HG03442 (cell line): Measurements from ENCODE around the gene RCC1.
A peak's percentile ranks its signal among the peaks of the same experiment; 100 is the strongest.
"Not testable (repeated sequence)": the region's sequence is repeated elsewhere in the genome, so short reads cannot be mapped to it uniquely, and the experiment has no call there.

Experiments used
- ATAC-seq: cut with Tn5 transposase; IDR thresholded peaks from one replicate; pipeline ENCODE4 v1.9.1; 2021; ENCODE audit warnings: mild to moderate bottlenecking, moderate library complexity; ENCODE audit not compliant: unreplicated experiment

Gene RCC1

DNA sequence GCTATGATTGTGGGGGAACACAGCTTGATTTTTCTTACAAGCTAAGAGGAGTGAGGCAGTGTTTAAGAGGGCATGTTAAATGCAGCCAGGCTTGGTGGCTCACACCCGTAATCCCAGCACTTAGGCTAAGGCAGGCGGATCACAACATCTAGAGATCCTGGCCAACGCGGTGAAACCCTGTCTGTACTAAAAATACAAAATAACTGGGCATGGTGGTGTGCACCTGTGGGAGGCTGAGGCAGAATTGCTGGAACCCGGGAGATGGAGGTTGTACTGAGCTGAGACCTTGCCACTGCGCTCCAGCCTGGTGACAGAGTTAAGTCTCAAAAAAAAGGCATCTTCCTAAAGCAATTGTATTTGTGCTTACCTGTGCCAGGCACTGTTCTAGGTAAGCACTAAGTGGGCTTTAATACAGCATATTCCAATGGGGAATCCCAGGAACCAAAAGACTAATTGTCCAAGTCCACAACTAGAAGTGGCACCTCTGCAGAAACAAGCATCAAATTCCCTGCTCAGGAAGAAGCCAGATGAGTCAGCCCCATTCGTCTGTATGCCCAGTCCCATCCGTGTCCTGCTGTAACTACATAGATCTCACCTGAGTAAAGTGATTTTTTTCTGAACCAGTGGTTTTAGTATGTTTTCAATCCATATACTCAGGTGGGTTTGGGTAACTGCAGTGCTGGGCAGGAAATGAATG lies 4.6 kb downstream of the RCC1 start:
- no peak for ATAC-seq

DNA sequence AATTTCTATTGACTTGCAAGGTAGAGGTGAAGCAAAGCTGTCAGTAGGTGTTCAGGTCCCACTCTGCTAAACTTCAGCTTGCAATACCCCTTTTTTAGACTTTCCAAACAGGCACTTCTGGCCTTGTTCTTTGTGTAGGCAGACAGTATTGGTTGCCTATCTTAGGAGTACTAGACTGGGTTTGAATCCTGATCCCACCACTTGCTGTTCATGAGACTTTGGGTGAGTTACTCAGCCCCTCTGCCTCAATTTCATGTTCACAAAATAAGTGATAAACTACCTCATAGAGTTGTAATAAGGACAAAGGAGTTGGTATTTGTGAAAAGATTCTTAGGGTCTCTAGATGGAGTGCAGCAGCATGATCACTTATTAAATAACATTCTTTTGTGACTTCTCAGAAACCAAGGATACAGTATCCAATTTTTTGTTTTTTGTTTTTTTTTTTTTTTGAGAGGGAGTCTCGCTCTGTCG lies 5.2 kb downstream of the RCC1 start:
- no peak for ATAC-seq

DNA sequence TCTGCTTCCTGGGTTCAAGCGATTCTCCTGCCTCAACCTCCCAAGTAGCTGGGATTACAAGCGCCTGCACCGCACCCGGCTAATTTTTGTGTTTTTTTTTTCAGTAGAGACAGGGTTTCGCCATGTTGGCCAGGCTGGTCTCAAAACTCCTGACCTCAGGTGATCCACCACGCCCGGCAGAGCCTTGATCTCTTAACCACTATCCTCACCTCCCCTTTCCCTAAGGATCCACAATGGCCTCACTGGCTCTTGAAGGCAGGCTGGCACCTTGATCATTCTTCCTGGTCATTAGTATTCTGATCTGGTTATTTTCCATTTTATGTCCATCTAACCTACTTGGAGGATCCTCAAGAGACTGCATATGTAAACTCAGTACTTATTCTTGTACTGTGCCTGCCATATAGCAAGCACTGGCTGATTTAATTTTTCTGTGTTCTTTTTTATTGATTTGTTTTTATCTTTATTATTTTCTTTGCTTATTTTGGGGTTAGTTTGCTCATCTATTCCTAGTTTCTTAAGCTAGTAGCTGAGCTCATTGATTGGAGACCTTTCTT lies 6.3 kb downstream of the RCC1 start:
- no peak for ATAC-seq

DNA sequence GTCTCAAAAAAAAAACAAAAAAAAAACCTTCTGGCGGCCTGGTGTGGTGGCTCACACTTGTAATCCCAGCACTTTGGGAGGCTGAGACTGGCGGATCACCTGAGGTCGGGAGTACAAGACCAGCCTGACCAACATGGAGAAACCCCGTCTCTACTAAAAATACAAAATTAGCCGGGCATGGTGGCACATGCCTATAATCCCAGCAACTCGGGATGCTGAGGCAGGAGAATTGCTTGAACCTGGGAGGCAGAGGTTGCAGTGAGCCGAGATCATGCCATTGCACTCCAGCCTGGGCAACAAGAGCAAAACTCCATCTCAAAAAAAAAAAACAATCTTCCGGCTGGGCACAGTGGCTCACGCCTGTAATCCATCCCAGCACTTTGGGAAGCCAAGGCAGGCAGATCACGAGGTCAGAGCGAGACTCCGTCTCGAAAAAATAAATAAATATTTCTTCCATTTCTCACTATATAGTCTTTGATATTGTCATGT lies 8.6 kb downstream of the RCC1 start:
- ATAC-seq = not testable (repeated sequence)

DNA sequence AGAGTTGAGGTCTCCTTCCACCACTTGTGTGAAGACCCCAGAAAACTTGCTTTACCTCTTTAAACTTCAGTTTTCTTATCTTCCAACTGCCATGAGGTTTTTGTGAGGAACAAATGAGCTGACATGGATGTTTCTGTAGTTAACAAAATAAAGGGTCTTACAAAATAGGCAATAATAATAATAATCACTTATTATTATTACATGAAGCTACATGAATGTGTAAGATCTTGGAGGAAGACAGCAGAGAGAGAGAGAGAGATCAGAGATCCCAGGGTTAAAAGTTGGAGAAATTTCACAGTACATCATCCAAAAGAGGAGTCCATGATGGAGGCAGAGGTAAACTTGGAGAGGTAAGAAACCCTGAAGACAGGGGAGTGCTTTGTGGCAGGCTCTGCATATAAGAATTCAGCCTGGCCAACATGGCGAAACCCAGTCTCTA lies 10.7 kb downstream of the RCC1 start:
- ATAC-seq = no peak

DNA sequence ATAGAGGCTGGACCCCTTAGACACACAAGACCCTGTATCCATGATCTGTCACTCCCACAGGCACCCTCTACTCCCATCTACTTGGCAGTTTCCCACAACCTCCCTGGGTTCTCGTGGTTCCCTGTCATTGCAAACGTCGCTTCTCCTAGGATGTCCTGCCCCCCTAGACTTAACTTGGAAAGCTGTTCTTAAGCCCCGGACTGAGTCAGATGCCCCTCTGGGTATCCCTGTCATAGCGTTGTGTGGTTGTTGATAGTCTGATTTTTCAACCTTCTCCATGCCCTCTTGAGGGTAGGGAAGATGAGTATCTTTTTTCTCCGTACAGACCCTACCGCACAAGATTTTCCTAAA lies 11.8 kb downstream of the RCC1 start:
- ATAC-seq = no peak

DNA sequence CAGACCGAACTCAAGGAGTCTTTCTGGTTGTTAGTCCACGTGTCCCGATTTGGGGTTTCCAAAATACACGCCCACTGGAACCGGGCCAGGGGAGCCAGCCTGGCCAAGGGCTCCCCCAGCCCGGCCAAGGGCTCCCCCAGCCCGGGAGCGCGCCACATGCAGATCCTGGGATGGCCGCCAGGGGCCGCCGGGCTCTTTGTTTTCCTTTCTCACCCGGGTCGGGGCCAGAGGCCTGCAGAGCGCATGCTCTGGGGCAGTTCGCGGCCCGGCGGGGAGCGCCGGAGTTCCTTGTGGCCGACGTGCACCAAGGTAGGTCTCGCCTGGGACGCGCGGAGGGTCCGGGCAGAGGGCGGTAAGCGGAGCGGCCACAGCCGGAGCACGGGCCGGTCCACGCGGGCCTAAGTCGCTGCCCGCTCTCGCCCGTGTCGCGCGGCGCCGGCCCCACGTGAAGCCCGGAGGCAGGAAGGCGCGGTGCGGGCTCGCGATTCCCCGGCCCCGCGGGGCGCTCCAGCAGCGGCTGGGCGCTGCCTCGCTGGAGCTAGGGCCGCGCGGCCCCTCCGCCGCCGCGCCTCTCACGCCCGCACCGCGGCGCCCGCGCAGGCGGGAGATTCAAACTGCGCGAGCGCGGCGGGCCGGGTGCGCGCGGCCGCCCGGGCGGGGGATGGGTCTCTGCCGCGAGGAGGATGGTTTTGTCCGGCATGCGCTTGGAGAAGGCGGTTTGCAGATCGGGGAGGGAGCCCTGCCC lies 12.3 kb downstream of the RCC1 start:
- ATAC-seq = peak; percentile 71

DNA sequence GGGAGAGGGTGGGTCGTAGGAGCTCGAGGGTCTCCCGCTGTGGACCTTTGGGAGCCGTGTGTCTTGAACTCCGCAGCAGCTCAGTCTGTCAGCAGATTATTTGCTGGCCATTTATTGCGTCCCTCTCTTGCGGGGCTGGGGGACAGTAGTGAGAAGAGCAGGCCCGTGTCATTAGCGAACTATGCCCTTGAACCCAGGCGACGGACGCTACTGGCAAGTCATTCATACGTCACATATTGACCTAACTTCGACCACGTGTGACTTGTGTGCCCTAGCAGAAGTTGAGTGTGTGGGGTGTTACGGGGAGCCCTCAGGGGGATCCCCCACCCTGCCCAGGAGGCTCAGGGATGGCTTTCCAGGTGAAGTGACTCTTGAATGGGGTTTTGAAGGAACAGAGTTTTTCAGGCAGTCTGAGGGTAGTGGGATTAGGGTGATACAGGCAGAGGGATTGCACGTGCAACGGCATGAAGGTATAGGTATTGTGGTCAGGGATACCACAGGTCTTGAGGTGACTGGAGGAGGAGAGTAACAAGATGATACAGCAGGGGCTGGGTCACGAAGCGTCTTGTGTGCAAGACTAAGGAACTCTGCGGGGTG lies 13.0 kb downstream of the RCC1 start:
- peak; percentile 4 for ATAC-seq

DNA sequence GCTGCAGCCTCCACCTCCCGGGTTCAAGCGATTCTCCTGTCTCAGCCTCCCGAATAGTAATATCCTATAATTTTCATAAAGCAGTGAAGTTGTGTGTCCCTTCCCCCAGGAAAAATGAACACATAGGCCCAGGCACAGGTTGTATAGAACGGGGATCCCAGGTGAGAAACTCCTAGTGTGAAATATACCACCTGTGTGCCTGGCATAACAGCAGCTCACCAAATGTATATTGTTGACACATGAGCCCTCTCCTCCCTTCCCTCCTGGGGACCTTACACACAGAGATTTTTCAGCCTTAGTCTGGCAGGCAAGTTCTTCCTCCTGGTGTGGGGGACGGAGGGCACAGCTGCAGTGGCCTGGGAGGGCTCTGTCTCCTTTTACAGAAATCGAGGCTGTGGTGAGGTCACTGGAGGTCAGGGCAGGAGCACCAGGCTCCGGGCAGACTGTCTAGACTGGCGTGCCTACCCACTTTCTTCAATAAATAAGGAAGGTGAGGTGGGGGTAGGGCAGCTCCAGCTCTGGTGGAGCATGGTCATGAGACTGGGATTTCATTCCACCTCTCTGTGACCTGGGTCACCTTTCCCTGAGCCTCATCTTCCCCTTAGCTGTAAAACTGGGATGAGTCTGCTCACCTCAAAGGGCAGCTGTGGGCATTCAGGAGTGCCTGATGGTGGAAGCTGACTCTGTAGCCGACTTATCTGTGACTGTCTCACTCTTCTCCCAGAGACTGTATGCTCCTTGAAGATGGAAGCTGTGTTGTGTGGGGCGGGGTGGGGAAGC lies 14.3 kb downstream of the RCC1 start:
- ATAC-seq = no peak

DNA sequence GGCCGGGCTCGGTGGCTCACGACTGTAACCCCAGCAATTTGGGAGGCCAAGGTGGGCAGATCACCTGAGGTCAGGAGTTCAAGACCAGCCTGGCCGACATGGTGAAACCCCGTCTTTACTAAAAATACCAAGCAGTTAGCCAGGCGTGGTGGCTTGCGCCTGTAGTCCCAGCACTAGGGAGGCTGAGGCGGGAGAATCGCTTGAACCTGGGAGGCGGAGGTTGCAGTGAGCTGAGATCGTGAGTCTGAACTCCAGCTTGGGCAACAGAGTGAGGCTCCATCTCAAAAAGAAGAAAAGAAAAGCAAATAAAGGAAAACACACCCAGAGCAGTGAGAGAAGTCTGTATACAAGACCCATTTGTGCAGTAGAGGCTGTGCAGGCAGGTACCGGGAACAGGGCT lies 15.0 kb downstream of the RCC1 start:
- not testable (repeated sequence) for ATAC-seq

DNA sequence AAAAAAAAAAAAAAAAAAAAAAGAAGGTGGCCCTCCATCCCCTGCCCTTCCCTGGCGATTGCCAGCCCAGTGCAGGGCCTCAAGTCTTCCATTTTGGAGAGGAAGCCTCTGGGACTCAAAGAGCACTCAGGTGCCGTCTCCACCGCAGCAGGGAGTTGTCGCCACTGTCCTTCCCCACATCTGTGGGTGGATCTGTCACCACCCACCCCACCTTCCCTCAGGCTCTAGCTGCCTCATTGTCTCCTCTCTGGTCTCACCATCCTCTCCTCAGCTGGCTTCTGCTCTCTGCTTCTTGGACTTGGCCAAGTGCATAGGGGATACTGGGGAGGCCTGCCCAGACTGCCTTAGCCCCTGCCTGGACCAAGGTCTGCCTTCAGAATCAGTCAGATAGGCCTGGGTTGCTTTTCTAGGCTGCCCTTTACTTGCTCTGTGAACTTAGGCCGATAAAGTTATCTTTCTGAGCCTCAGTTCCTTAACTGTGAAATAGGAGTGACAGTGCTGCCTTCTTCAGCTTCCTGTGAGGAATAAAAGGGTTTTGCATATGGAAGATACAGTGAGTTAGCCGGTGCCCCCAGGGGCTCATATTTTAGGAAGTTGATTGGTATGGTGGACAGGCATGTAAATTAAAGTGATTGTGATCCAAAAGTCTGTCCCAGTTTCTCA lies 15.8 kb downstream of the RCC1 start:
- ATAC-seq = no peak

DNA sequence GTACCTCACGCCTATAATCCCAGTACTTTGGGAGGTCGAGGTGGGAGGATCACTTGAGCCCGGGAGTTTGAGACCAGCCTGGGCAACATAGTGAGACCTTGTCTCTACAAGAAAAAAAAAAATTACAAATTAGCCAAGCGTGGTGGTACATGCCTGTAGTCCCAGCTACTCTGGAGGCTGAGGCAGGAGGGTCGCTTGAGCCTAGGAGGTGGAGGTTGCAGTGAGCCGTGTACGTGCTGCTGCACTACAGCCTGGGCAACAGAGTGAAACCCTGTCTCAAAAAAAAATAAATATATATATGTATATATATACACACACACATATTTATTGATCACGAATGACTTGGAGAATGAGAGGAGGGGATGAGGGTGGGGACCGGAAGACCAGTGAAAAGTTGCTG lies 16.7 kb downstream of the RCC1 start:
- not testable (repeated sequence) for ATAC-seq

DNA sequence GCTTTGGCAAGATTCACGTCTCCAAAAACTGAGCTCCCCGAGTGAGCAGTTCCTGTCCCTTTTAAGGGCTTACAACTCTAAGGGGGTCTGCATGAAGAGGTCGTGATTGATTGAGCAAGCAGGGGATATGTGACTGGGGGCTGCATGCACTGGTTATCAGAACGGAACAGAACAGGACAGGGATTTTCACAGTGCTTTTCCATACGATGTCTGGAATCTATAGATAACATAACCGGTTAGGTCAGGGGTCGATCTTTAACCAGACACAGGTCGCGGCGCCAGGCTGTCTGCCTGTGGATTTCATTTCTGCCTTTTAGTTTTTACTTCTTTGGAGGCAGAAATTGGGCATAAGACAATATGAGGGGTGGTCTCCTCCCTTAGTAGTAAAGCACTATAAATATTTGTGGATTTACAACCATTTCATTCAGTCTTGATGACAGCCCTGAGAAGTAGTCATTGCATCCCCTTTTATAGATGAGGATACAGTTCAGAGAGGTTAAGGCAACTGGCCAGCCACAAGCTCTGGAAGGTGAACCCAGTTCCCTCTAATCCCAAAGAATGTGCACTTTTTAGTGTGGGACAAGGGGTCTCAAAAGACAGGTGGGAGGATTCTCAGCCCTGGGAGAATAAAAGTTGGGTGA lies 19.3 kb downstream of the RCC1 start:
- ATAC-seq = not testable (repeated sequence)

DNA sequence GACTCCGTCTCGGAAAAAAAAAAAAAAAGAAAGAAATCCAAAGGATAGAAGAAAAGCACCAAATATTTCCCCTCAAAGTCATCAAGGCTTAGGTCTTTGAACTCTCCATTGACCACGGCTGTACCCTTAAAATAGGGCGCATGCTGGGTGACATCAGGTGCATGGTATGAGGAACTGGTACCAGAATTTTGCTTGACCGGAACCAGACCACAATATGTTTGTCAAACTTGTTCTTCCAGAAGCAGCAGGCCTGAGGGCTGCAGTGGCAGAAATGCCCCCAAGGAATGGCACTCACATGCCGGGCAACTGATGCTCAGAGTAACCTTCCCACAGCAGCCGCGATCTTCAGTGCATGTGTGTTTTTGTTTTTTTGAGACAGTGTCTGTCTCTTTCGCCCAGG lies 21.0 kb downstream of the RCC1 start:
- ATAC-seq = no peak

DNA sequence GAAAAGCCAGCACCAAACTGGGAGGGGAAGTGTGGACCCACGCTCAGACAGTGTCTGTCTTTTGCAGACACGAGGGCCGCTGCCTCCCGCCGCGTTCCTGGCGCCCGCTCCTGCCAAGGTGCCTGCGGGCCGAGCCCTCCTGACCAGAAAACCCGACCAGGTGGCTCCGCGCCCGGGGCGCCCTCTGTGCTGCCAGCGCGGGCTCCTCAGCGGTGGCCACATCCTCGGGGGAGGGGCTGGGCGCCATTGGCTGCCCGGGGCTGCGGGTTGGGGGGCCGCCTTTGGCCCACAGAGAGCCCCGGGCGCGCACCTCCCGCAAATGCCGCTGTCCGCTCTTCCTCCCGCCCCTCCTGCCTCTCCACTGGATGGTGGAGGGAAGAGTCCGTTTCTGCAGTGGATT lies 24.6 kb downstream of the RCC1 start:
- no peak for ATAC-seq

DNA sequence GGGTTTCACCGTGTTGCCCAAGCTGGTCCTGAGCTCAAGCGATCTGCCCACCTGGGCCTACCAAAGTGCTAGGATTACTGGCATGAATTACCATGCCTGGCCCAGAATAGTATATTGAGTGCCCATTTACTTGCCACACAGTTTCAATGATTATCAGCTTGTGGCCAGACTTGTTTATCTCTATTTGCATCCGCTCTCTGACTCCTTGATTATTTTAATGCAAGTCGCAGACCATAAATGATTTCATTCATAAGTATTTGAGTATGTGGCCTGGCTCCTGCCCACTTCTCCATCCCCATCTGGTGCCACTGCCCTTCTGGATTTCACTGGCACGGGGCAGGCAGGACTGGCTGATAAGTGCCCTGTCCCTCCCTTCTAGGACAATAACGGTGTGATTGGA lies 28.8 kb downstream of the RCC1 start:
- ATAC-seq = no peak

DNA sequence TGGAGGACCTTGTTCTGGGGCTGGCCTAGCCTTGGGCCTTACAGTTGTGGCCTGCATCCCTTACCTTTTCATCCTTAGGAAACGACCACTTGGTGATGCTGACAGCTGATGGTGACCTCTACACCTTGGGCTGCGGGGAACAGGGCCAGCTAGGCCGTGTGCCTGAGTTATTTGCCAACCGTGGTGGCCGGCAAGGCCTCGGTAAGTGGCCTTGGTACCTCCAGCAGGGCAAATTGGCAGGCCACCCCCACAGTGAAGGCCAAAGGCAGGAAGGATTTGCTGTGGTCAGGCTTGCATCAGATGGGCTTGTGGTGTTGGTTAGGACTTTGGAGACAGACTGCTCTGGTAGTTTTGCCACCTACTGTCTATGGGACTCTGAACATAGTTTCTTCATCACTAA lies 29.3 kb downstream of the RCC1 start:
- no peak for ATAC-seq

DNA sequence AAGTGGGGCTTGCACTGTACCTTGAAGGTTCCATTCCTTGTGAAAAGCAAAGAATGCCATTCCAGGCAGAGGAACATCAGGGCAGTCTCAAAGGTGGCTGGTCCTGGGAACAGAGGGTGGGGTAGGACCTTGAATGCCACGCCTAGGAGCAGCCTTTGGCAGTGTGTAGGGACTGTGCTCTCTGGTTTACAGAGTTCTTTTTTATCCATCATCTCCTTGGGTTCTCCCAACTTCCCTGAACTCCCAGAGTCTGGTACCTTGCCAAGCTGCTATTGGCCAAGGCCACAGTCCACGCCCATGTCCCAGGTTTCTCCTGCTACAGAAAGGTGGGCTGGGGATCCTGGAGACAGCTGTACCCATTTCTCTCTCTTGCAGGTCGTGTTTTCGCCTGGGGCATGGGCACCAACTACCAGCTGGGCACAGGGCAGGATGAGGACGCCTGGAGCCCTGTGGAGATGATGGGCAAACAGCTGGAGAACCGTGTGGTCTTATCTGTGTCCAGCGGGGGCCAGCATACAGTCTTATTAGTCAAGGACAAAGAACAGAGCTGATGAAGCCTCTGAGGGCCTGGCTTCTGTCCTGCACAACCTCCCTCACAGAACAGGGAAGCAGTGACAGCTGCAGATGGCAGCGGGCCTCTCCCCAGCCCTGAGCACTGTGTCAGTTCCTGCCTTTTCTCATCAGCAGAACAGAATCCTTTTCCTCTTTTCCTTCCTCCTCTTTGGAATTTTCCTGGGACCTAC lies 31.8 kb downstream of the RCC1 start:
- ATAC-seq = no peak

DNA sequence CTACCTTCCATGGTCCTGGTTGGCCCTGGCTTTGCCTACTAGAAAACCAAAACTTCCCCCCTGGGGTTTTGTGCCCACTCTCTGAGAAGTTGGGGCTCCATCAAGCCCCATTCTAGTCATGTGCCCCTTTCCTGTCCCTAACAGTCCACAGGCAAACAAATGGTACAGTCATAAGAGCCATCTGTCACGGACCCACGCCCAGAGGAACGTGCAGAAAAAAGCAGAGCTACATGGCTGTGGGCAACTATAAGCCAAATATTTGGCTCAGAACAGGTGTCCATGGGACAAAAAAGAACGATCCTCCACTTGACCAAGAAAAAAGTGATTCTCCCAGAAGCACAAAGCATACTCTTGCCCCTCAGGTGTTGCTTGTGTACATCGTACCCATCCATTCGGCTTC lies 32.4 kb downstream of the RCC1 start:
- no peak for ATAC-seq
